SIG-M5 treated with dmso at 0.1 percent for 504 hours (cell line): ENCODE measurements around the gene CSDE1.
"Not testable (repeated sequence)": the region's sequence is repeated elsewhere in the genome, so short reads cannot be mapped to it uniquely, and the experiment has no call there.

Experiments used
- DNase-seq: peaks from one replicate; lab custom pipeline; 2025; ENCODE audit not compliant: unreplicated experiment; lab: John Stamatoyannopoulos, UW

Gene CSDE1

GRCh38 chr1:114757455-114758255 is at the start of gene CSDE1:
Gene CSDE1, minus strand, starts transcription at chr1:114757984. Its CDS starts 18,094 bp downstream, at chr1:114739890.
- peak; percentile 100 for DNase-seq

DNA sequence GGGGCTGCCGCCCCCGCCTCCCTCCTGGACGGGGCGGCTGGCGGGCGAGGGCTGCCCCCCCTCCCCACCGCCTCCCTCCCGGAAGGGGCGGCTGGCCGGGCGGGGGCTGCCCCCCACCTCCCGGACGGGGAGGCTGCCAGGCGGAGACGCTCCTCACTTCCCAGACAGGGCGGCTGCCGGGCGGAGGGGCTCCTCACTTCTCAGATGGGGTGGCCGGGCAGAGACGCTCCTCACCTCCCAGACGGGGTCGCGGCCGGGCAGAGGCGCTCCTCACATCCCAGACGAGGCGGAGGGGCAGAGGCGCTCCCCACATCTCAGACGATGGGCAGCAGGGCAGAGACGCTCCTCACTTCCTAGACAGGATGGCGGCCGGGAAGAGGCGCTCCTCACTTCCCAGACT is 46.7 kb upstream of the CSDE1 start:
- DNase-seq, result not testable (repeated sequence)

GRCh38 chr1:114803001-114803400 is 45.2 kb upstream of the CSDE1 start:
- no peak for DNase-seq

DNA sequence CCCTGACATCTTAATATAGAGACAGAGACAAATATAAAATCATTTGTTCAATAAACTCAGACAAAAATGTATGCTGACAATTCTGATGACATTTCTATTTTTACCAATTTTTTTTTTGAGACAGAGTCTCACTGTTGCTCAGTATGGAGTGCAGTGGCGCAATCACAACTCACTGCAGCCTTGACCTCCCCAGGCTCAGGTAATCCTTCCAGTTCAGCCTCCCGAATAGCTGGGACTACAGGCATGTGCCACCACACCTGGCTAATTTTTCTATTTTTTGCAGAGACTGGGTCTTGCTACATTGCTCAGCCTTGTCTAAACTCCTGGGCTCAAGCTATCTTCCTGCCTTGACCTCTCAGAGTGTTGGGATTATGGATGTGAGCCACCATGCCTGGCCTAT is 36.3 kb upstream of the CSDE1 start:
- no peak for DNase-seq

DNA sequence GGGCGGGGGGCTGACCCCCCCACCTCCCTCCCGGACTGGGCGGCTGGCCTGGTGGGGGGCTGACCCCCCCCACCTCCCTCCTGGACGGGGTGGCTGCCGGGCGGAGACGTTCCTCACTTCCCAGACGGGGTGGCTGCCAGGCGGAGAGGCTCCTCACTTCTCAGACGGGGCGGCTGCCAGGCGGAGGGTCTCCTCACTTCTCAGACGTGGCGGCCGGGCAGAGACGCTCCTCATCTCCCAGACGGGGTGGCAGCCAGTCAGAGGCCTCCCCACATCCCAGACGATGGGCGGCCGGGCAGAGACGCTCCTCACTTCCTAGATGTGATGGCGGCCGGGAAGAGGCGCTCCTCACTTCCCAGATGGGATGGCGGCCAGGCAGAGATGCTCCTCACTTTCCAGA is 32.8 kb upstream of the CSDE1 start:
- DNase-seq, result not testable (repeated sequence)

GRCh38 chr1:114786440-114786839 is 28.7 kb upstream of the CSDE1 start:
- not testable (repeated sequence) for DNase-seq

- no peak for DNase-seq
Observed at GRCh38 chr1:114782476-114782875, 24.7 kb upstream of the CSDE1 start.

GRCh38 chr1:114780344-114781226 is 22.8 kb upstream of the CSDE1 start, which contains the start of gene SIKE1:
Gene SIKE1, minus strand, starts transcription at chr1:114780685. Its CDS starts 78 bp downstream, at chr1:114780607.
- DNase-seq, result peak; percentile 99

DNA sequence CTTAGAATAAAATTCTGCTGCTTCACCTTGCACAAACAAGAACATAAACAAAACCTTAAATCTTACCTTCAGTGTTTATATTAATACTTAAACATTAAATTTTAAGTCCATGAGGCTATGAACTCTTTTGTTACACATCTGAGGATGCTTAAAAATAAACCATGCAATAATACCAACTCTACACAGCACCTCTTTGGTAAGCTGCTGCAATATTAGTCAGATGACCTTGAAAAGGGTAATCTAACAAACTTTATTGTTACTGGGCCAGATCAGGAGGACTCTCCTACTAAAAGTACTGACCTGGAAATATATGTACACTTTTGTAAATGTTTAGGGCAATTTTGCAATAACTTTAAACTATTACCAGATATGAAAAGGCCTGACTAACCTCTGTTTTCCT is 21.9 kb upstream of the CSDE1 start:
- no peak for DNase-seq

DNA sequence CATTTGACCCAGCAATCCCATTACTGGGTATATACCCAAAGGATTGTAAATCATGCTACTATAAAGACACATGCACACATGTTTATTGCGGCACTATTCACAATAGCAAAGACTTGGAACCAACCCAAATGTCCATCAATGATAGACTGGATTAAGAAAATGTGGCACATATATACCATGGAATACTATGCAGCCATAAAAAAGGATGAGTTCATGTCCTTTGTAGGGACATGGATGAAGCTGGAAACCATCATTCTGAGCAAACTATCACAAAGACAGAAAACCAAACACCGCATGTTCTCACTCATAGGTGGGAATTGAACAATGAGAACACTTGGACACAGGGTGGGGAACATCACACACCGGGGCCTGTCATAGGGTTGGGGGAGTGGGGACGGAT is 18.9 kb upstream of the CSDE1 start:
- not testable (repeated sequence) for DNase-seq

DNA sequence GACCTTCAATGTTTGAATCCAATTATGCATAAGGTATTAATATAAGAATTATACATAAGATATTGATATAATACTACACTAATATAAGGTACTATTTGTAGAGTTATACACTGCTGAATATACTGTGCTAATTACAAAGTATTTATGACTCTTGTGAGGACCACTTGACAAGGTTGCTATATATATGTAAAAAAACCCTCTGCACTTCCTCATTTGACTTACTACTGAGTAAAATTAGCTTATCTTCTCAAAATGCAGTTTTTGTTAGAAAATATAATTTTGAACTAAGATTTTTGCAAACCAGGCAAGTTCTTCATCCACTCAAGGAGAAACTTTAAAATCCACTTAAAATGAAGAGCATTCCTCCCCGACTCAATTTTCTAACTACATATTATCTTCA is 14.2 kb upstream of the CSDE1 start:
- DNase-seq, result no peak

DNA sequence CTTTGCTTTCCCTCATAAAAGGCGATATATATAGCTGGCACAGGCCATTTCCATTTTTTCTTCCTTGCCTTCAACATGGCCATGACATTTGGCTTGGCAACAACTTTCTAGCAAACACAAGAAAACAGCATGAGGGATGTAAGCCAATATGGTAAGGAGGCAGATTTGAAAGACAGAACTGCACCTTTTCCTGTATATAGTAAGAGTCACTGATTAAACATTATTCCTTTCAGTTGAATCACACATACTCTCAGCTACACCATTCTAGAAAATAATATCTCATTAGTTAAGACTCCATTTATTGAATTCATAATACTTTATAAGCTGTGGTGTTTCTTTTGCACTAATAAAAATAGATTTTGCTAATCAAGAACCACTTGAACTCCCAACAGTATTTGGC is 13.2 kb upstream of the CSDE1 start:
- DNase-seq, result no peak

DNA sequence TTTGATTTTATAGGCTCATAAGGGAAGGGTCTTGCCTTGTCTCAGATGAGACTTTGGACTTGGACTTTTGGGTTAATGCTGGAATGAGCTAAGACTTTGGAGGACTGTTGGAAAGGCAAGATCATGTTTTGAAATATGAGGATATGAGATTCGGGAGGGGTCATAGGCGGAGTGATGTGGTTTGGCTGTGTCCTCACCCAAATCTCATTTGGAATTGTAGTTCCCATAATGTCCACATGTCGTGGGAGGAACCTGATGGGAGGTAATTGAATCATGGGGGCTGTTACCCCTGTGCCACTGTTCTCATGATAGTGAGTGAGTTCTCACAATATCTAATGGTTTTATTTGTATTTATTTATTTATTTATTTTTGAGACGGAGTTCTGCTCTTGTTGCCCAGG is 6.9 kb upstream of the CSDE1 start:
- no peak for DNase-seq

DNA sequence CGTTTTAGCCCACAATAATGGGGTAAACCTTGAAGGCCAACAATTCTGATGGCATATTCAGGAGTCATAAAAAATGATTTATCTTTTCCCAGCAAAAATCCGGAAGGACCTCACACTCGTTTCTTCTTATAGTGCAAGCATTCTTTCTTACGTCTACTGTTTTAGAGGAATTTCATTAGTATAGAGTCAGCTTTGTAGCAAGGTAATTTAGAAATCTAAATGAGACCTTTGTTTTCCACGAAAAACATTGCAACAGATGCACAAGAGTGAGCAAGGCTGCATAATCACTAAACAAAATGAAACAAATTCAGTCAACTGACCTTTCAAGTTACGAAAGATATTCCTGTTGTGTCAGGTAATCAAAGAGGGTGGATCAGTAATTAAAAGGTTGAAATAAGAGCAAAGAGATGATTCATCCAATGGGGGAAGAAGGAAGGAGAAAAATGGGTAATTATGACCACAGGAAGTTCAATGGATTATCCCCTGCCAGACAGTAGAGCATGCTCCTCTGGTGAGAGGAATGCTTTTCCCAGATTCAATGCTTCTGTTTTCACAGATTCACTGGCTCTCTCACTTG is 560 bp upstream of the CSDE1 start:
- DNase-seq, result peak; percentile 34

- peak; percentile 80 for DNase-seq
Observed at GRCh38 chr1:114756949-114757454, 782 bp downstream of the CSDE1 start.

GRCh38 chr1:114756009-114756892 is 1.5 kb downstream of the CSDE1 start:
- peak; percentile 40 for DNase-seq

GRCh38 chr1:114755006-114755931 is 2.5 kb downstream of the CSDE1 start:
- DNase-seq, result peak; percentile 90

- not testable (repeated sequence) for DNase-seq
Observed at GRCh38 chr1:114753702-114754101, 4.1 kb downstream of the CSDE1 start.

- no peak for DNase-seq
Observed at GRCh38 chr1:114753143-114753542, 4.6 kb downstream of the CSDE1 start.
